Measurements from ENCODE around the gene DNAH7. TPM values are rescaled to one million over a fixed set of nuclear protein-coding genes. Genes with fewer than 3 reads are reported as not detected.

The DNAH7 gene
- total RNA-seq, 1 donor from 2014 or later, result 0.12 TPM

GRCh38 chr2:195859513-195859912, 209.1 kb downstream of the DNAH7 start:
- ATAC-seq, result no peak

- no peak for ATAC-seq
These were observed 211.5 kb downstream of the DNAH7 start for GRCh38 chr2:195857132-195857531.

- no peak for ATAC-seq
These were observed 217.9 kb downstream of the DNAH7 start for GRCh38 chr2:195850764-195851163.

- no peak for ATAC-seq
These were observed 220.3 kb downstream of the DNAH7 start for GRCh38 chr2:195848119-195848899.

GRCh38 chr2:195842932-195843331, 225.7 kb downstream of the DNAH7 start:
- ATAC-seq, result no peak

GRCh38 chr2:195838002-195838401, 230.6 kb downstream of the DNAH7 start:
- ATAC-seq, result no peak

- no peak for ATAC-seq
These were observed 232.6 kb downstream of the DNAH7 start for GRCh38 chr2:195836002-195836401.

- ATAC-seq, result no peak
These were observed 233.8 kb downstream of the DNAH7 start for GRCh38 chr2:195834836-195835235.

GRCh38 chr2:195830968-195831950, 237.4 kb downstream of the DNAH7 start:
- no peak for ATAC-seq

GRCh38 chr2:195824478-195824877, 244.2 kb downstream of the DNAH7 start:
- ATAC-seq, result no peak

GRCh38 chr2:195823206-195823605, 245.4 kb downstream of the DNAH7 start:
- no peak for ATAC-seq

- ATAC-seq, result no peak
These were observed 247.1 kb downstream of the DNAH7 start for GRCh38 chr2:195821566-195821932.

- ATAC-seq, result no peak
These were observed 247.6 kb downstream of the DNAH7 start for GRCh38 chr2:195820867-195821565.

GRCh38 chr2:195820373-195820772, 248.3 kb downstream of the DNAH7 start:
- ATAC-seq, result no peak

GRCh38 chr2:195819276-195819675, 249.4 kb downstream of the DNAH7 start:
- no peak for ATAC-seq

GRCh38 chr2:195818526-195818925, 250.1 kb downstream of the DNAH7 start:
- no peak for ATAC-seq

GRCh38 chr2:195818106-195818505, 250.5 kb downstream of the DNAH7 start:
- ATAC-seq, result no peak

GRCh38 chr2:195815083-195815482, 253.6 kb downstream of the DNAH7 start:
- no peak for ATAC-seq

GRCh38 chr2:195813421-195813820, 255.2 kb downstream of the DNAH7 start:
- no peak for ATAC-seq

GRCh38 chr2:195810340-195811098, 258.1 kb downstream of the DNAH7 start:
- no peak for ATAC-seq

GRCh38 chr2:195808189-195808588, 260.4 kb downstream of the DNAH7 start:
- ATAC-seq, result no peak

Measured in esophagus mucosa (tissue), 1 donor.